PC-9 (cell line): ENCODE measurements around the gene FBXO33. TPM values are rescaled to one million over a fixed set of nuclear protein-coding genes. Genes with fewer than 3 reads are reported as not detected.

Experiments used
- BruUV-seq: library from RNA; stranded (reverse); fragments of 400-500 nt; replicated peaks from 2 replicates; lab custom pipeline; 2021; lab: Mats Ljungman, UMichigan
- CTCF ChIA-PET: fragments of 300-600 bp; sonication (Branson Sonifier 250); formaldehyde crosslinking; loops from one replicate; lab custom pipeline; 2022; ENCODE audit warnings: antibody characterized with exemption; lab: Charles Lee
- POLR2A ChIA-PET: fragments of 300-600 bp; sonication (Branson Sonifier 250); formaldehyde crosslinking; loops from one replicate; lab custom pipeline; 2022; ENCODE audit warnings: antibody characterized with exemption; ENCODE audit not compliant: unreplicated experiment; lab: Charles Lee
- DNase-seq, 2 experiments: peaks; one replicate each; pipeline versions ENCODE4 v3.0.0 to v3.0.0-alpha.2; 2015 to 2022; ENCODE audit warnings: mixed read lengths in 1 of 2
- H2AFZ ChIP-seq: fragments of 200-600 bp; sonication (generic); 2 replicates; pipeline ENCODE4 v1.8.1; 2017; ENCODE audit warnings: antibody characterized with exemption
- H3F3A ChIP-seq: fragments of 200-600 bp; sonication (generic); 2 replicates; pipeline ENCODE4 v1.8.1; 2017; ENCODE audit warnings: antibody characterized with exemption, mild to moderate bottlenecking, low read depth; ENCODE audit not compliant: insufficient read depth
- H3K27ac ChIP-seq: fragments of 200-600 bp; sonication (generic); 2 replicates; pipeline ENCODE4 v1.6.1; 2016; ENCODE audit warnings: mixed run types
- H3K27me3 ChIP-seq: fragments of 200-600 bp; sonication (generic); 2 replicates; pipeline ENCODE4 v1.6.1; 2016; ENCODE audit warnings: low read depth, mixed run types; ENCODE audit not compliant: insufficient read depth
- H3K36me3 ChIP-seq: fragments of 200-600 bp; sonication (generic); 2 replicates; pipeline ENCODE4 v1.6.1; 2016; ENCODE audit warnings: low read depth, mixed run types
- H3K4me1 ChIP-seq: fragments of 200-600 bp; sonication (generic); replicated peaks from 2 replicates; pipeline ENCODE4 v1.6.1; 2016; ENCODE audit warnings: mixed run types; ENCODE audit not compliant: insufficient read depth
- H3K4me2 ChIP-seq: fragments of 200-600 bp; sonication (generic); 2 replicates; pipeline ENCODE4 v1.6.1; 2017; ENCODE audit warnings: mixed run types
- H3K4me3 ChIP-seq: fragments of 200-600 bp; sonication (generic); 2 replicates; pipeline ENCODE4 v1.6.1; 2016; ENCODE audit warnings: mixed run types
- H3K79me2 ChIP-seq: fragments of 200-600 bp; sonication (generic); 2 replicates; pipeline ENCODE4 v1.6.1; 2017; ENCODE audit warnings: low read depth, mixed run types
- H3K9me2 ChIP-seq: fragments of 200-600 bp; sonication (generic); 2 replicates; pipeline ENCODE4 v1.8.1; 2017; ENCODE audit warnings: mild to moderate bottlenecking; ENCODE audit not compliant: insufficient read depth
- H3K9me3 ChIP-seq: fragments of 200-600 bp; sonication (generic); 2 replicates; pipeline ENCODE4 v1.8.1; 2016; ENCODE audit warnings: low read depth; ENCODE audit not compliant: insufficient read depth
- H4K20me1 ChIP-seq: fragments of 200-600 bp; sonication (generic); 2 replicates; pipeline ENCODE4 v1.8.1; 2017; ENCODE audit not compliant: insufficient read depth
- EZH2 ChIP-seq: fragments of 200-600 bp; sonication (generic); IDR thresholded peaks from 2 replicates; pipeline ENCODE4 v1.8.0; 2017; ENCODE audit warnings: antibody characterized with exemption, low read depth
- intact Hi-C: fragments of 100-400 bp; cut with micrococcal nuclease; formaldehyde crosslinking; loops from one replicate; pipeline ENCODE4 v1.10.0; 2022; ENCODE audit not compliant: unreplicated experiment
- total RNA-seq: library from RNA; stranded (reverse); gene quantifications from 2 replicates; pipeline ENCODE4 v1.2.3, GENCODE V29; 2021
- TF ChIP-seq, protein P1 (sequence below): fragments of 200-600 bp; sonication (generic); conservative IDR thresholded peaks from 2 replicates; pipeline ENCODE4 v1.6.1; 2017; ENCODE audit warnings: mixed run types, antibody characterized with exemption, mild to moderate bottlenecking, moderate library complexity

Gene FBXO33
- total RNA-seq, 1 experiment from 2014 or later = 9.0 TPM

DNA sequence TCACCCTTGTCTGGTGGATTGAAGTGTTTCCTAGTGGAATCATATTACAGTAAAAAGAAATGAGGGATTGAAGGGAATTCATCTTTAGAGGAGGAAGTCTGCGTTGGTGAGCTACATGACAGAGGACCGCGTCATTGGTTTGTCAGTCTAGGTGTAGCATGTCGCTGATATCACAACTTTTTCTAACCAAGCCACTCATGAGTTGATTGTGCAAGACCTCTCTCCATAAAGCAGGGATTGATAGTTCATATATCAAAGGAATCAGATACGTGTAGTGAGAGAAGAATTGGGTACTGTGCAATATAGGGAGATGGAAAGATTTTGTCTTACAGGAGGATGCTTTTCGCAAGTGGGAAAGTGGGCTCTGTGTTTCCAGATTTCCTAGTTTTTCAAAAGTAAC is 3.0 kb upstream of the FBXO33 start:
- POLR2A ChIA-PET = interaction anchor here (0.6 kb wide), 1 partner anchor 332 kb away, joined by 4 read pairs; the partner anchor contains the start of gene SEC23A
- Histone ChIP-seq H3K27me3 (no peaks in the 10 kb centered on the region), H3K4me2 (no peak overlapping the region), H3K27ac (no peak overlapping the region), H3K79me2 (peaks cover 13% of the 10 kb centered on the region), H3K36me3 (no peaks in the 10 kb centered on the region), H3F3A (peaks cover 9% of the 10 kb centered on the region), H4K20me1 (no peaks in the 10 kb centered on the region), H3K4me3 (no peak overlapping the region), H3K9me2 (no peaks in the 10 kb centered on the region; the same call in 1 of the 2 replicates), H3K9me3 (no peaks in the 10 kb centered on the region), H2AFZ (no peak overlapping the region), H3K4me1 (peaks cover 8% of the 10 kb centered on the region)
- CTCF ChIA-PET = no interaction called here
- intact Hi-C loops = no loop called here
- DNase-seq = no peak
- no peak for TF ChIP-seq EZH2
- TF ChIP-seq, protein P1, sequence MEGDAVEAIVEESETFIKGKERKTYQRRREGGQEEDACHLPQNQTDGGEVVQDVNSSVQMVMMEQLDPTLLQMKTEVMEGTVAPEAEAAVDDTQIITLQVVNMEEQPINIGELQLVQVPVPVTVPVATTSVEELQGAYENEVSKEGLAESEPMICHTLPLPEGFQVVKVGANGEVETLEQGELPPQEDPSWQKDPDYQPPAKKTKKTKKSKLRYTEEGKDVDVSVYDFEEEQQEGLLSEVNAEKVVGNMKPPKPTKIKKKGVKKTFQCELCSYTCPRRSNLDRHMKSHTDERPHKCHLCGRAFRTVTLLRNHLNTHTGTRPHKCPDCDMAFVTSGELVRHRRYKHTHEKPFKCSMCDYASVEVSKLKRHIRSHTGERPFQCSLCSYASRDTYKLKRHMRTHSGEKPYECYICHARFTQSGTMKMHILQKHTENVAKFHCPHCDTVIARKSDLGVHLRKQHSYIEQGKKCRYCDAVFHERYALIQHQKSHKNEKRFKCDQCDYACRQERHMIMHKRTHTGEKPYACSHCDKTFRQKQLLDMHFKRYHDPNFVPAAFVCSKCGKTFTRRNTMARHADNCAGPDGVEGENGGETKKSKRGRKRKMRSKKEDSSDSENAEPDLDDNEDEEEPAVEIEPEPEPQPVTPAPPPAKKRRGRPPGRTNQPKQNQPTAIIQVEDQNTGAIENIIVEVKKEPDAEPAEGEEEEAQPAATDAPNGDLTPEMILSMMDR = no peak
- no TSS peak for BruUV-seq

DNA sequence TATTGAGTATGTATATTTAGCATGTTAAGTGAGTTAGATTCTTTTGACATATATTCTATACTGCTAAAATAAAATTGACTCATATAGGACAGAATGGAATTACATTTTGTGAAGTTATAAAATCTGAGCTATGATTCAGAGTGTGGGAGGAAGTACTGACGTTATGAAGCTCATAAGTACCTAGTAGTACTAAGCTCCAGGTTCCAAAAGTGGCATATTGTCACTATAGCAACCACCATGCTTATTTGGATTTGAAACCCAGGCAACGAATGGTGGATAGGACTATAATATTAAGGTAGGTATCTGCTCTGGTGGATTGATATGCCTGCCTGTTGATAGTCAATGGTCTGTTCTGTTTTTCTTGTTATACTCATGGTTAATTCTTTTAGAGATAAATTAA is 2.2 kb upstream of the FBXO33 start:
- H3K4me2 ChIP-seq = peak overlapping the region; percentile 96
- TF ChIP-seq, protein P1 = no peak
- no peak for TF ChIP-seq EZH2
- no peak overlapping the region for H2AFZ ChIP-seq

DNA sequence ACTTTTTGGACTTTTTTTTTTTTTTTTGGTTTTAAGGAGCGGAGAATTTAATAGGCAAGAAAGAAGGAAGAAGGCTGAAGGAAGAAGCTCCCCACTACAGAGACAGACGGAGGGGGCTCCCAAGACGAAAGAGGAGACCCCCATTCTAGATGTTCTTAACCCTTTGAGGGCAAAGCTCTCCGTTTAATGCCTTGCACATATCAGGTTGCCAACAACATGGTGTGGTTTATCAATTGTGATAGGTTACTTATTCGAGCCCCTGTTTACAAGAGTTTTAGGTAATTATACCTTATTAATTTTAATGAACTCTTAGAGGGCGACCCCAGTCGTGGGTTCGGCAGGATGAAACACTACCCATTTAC is 1.2 kb upstream of the FBXO33 start:
- H3K4me1 ChIP-seq = peaks cover 8% of the 10 kb centered on the region
- CTCF ChIA-PET = interaction anchor here (0.6 to 0.7 kb wide), 4 partner anchors 56 to 1711 kb away, joined by 5 to 8 read pairs (median 6); no protein-coding TSS in a partner anchor
- intact Hi-C loops = loop anchor here (2.0 to 5.0 kb wide), 2 partner anchors 166 to 331 kb away; partner anchors contain the start of gene SEC23A
- H2AFZ ChIP-seq = peak overlapping the region; percentile 82
- no TSS peak for BruUV-seq
- TF ChIP-seq, protein P1 = no peak
- TF ChIP-seq EZH2 = no peak
- DNase-seq = no peak
- H3K4me3 ChIP-seq = peak overlapping the region; percentile 60
- no peaks in the 10 kb centered on the region for H3K36me3 ChIP-seq
- H3K27ac ChIP-seq = peak overlapping the region; percentile 77
- POLR2A ChIA-PET = no interaction called here
- no peaks in the 10 kb centered on the region for H3K9me3 ChIP-seq
- H3K9me2 ChIP-seq = no peaks in the 10 kb centered on the region; the same call in 1 of the 2 replicates
- peaks cover 9% of the 10 kb centered on the region for H3F3A ChIP-seq
- no peaks in the 10 kb centered on the region for H4K20me1 ChIP-seq
- H3K79me2 ChIP-seq = peaks cover 31% of the 10 kb centered on the region
- peak overlapping the region; percentile 96 for H3K4me2 ChIP-seq
- no peaks in the 10 kb centered on the region for H3K27me3 ChIP-seq

More for the DNA sequence above, 2.2 kb upstream of the FBXO33 start:
- H3K79me2 ChIP-seq = peaks cover 21% of the 10 kb centered on the region
- peak overlapping the region; percentile 60; the same call in 1 of the 2 replicates for H3K4me3 ChIP-seq
- H3K9me3 ChIP-seq = no peaks in the 10 kb centered on the region
- no peak for DNase-seq
- peaks cover 8% of the 10 kb centered on the region for H3K4me1 ChIP-seq
- POLR2A ChIA-PET = interaction anchor here (0.5 to 0.7 kb wide), 2 partner anchors 8 to 327 kb away, joined by 3 to 6 read pairs; no protein-coding TSS in a partner anchor
- no peaks in the 10 kb centered on the region for H4K20me1 ChIP-seq
- H3F3A ChIP-seq = peaks cover 9% of the 10 kb centered on the region
- H3K9me2 ChIP-seq = no peaks in the 10 kb centered on the region; the same call in 1 of the 2 replicates
- H3K27me3 ChIP-seq = no peaks in the 10 kb centered on the region
- H3K27ac ChIP-seq = no peak overlapping the region
- H3K36me3 ChIP-seq = no peaks in the 10 kb centered on the region
- intact Hi-C loops = loop anchor here (5.0 kb wide), 1 partner anchor 167 kb away; no protein-coding TSS in a partner anchor
- no TSS peak for BruUV-seq
- CTCF ChIA-PET = no interaction called here
